ENCODE results near the gene TTC24.

DNA sequence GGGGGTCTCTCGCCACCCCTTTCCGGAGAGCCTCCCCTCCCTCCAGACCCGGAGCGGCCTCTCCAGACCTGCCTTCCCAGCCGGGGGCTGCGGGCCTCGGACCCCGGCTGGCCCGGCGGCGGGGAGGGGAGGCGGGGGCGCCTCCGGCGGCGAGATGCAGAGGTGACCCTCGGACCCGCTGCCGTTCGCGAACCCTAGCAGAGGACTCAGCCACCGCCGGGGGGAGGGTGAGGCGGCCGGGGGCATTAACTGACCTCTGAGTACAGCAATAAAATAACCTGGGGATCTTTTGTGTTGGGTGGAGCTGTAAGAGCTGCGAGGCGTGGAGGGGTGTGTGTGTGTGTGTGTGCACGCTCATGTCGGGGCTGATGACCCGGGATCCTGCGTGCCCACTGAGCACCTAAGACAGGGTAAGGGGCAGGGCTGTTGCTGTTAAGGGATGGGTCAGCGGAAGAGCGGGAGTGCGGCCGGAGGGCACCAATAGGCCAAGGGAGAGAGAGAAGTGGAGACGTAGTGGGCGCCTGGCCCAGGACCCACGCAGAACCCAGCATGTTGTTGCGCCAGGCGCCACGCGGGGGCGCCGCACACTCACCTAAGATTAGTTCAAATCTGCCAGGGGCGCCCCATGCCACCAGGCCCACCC is 46.0 kb downstream of the TTC24 start:
- TF ChIP-seq YY1 (IDR thresholded peaks at IDR 0.05; ENCODE audit: low read depth) (no peak), CREB1 (IDR thresholded peaks at IDR 0.05; ENCODE audit: low read depth) (no peak), EP300 (IDR thresholded peaks at IDR 0.05; ENCODE audit: borderline replicate concordance) (no peak), CEBPB (IDR thresholded peaks at IDR 0.05) (no peak), EGR1 (IDR thresholded peaks at IDR 0.05) (no peak), TAF1 (IDR thresholded peaks at IDR 0.05; ENCODE audit: low read depth) (no peak)

Data from Ishikawa (cell line).